Esophagus (tissue), 2 donors: ENCODE results near the gene AOC3. TPM values are rescaled to one million over a fixed set of nuclear protein-coding genes. Genes with fewer than 3 reads are reported as not detected.
A peak's percentile ranks its signal among the peaks of the same experiment; 100 is the strongest.

Source experiments
- H3K27ac ChIP-seq, 2 donors: one replicate each; pipeline ENCODE4 v1.5.1; 2013; ENCODE audit warnings: low read depth in 2 of 2, mild to moderate bottlenecking in 2 of 2, inconsistent platforms in 1 of 2, low read length in 1 of 2, moderate library complexity in 1 of 2
- H3K27me3 ChIP-seq, 2 donors: one replicate each; pipeline ENCODE4 v1.6.1; 2013; ENCODE audit warnings: low read length in 2 of 2, control low read depth in 1 of 2, mild to moderate bottlenecking in 1 of 2; ENCODE audit not compliant: insufficient read depth in 2 of 2, control insufficient read depth in 1 of 2
- H3K36me3 ChIP-seq, 2 donors: one replicate each; pipeline ENCODE4 v1.6.1; 2013; ENCODE audit warnings: low read length in 1 of 2; ENCODE audit not compliant: control insufficient read depth in 2 of 2, insufficient read depth in 2 of 2
- H3K4me1 ChIP-seq, 2 donors: one replicate each; pipeline ENCODE4 v1.6.1; 2013; ENCODE audit warnings: low read length in 1 of 2; ENCODE audit not compliant: control insufficient read depth in 2 of 2, insufficient read depth in 2 of 2
- H3K4me3 ChIP-seq, 2 donors: one replicate each; pipeline ENCODE4 v1.5.1; 2013; ENCODE audit warnings: low read length in 2 of 2, mild to moderate bottlenecking in 2 of 2, low read depth in 1 of 2, moderate library complexity in 1 of 2
- H3K9me3 ChIP-seq, 2 donors: one replicate each; pipeline ENCODE4 v1.6.1; 2013; ENCODE audit warnings: mild to moderate bottlenecking in 2 of 2, low read depth in 1 of 2, low read length in 1 of 2, moderate library complexity in 1 of 2; ENCODE audit not compliant: control insufficient read depth in 2 of 2, insufficient read depth in 1 of 2
- WGBS, 2 donors: extraction: QIAGEN DNeasy Blood & Tissue Kit; methylation state at CpG; one replicate each; pipeline ENCODE4 v1.1.7; 2013; 5-methylcytosine and 5-hydroxymethylcytosine counted together
- polyA plus RNA-seq, 2 donors: library from polyadenylated mRNA; stranded (reverse); fragments of 200-250 nt; gene quantifications; one replicate each; pipeline ENCODE4 v1.2.3, GENCODE V29; 2013
- donor health status: healthy with polysubstance abuse.
- donor health status: Bipolar disorder and iron deficiency.

Gene AOC3
- 10 to 100 TPM in 1 of 2 donors, 1 to 10 TPM in 1; 9.7 to 25.3 TPM for polyA plus RNA-seq

- H3K4me1 ChIP-seq: peaks cover 4 to 5% of the 10 kb centered on the region in 2 donors
- H3K27ac ChIP-seq: peak within 1 kb of the TSS; percentile 73 to 82
- H3K27me3 ChIP-seq: no peaks in the 10 kb centered on the region
- peak within 1 kb of the TSS; percentile 27 to 29 for H3K4me3 ChIP-seq
- WGBS, 2 donors: 41 to 43% methylated on average over 9 of the region's 9 CpGs
- no peaks in the 10 kb centered on the region for H3K36me3 ChIP-seq
- no peaks in the 10 kb centered on the region for H3K9me3 ChIP-seq
These were observed at the start of gene AOC3 for GRCh38 chr17:42850954-42851353. TSS of gene AOC3 (plus strand) at chr17:42851199. CDS start at chr17:42851344, 145 bp downstream.

GRCh38 chr17:42803074-42803883 lies 47.7 kb upstream of the AOC3 start:
- H3K4me3 ChIP-seq: no peak overlapping the region
- no peak overlapping the region for H3K27ac ChIP-seq
- H3K27me3 ChIP-seq: no peaks in the 10 kb centered on the region
- WGBS, 2 donors: 47 to 51% methylated on average over 2 of the region's 2 CpGs
- H3K9me3 ChIP-seq: no peaks in the 10 kb centered on the region
- H3K36me3 ChIP-seq: no peaks in the 10 kb centered on the region
- peaks cover 0 to 3% of the 10 kb centered on the region in 2 donors for H3K4me1 ChIP-seq

- Histone ChIP-seq H3K36me3 (no peaks in the 10 kb centered on the region), H3K4me1 (no peaks in the 10 kb centered on the region), H3K4me3 (no peak overlapping the region), H3K9me3 (no peaks in the 10 kb centered on the region), H3K27ac (no peak overlapping the region), H3K27me3 (no peaks in the 10 kb centered on the region)
- WGBS, 2 donors: 64 to 91% methylated on average over 1 of the region's 1 CpG
These were observed 46.1 kb upstream of the AOC3 start for GRCh38 chr17:42804918-42805367.

- no peaks in the 10 kb centered on the region for H3K4me1 ChIP-seq
- no peaks in the 10 kb centered on the region for H3K27me3 ChIP-seq
- no peak overlapping the region for H3K27ac ChIP-seq
- H3K4me3 ChIP-seq: no peak overlapping the region
- peaks cover 1 to 6% of the 10 kb centered on the region in 2 donors for H3K36me3 ChIP-seq
- WGBS, 2 donors: 77 to 95% methylated on average over 1 of the region's 1 CpG
- H3K9me3 ChIP-seq: no peaks in the 10 kb centered on the region
These were observed 44.8 kb upstream of the AOC3 start for GRCh38 chr17:42806249-42806648.

GRCh38 chr17:42809250-42809649 lies 41.7 kb upstream of the AOC3 start:
- WGBS, 2 donors: 25 to 31% methylated on average over 3 of the region's 3 CpGs
- H3K27ac ChIP-seq: no peak overlapping the region
- no peaks in the 10 kb centered on the region for H3K27me3 ChIP-seq
- no peaks in the 10 kb centered on the region for H3K4me1 ChIP-seq
- peaks cover 8 to 10% of the 10 kb centered on the region in 2 donors for H3K36me3 ChIP-seq
- H3K4me3 ChIP-seq: no peak overlapping the region
- H3K9me3 ChIP-seq: no peaks in the 10 kb centered on the region

- Histone ChIP-seq H3K4me1 (no peaks in the 10 kb centered on the region), H3K4me3 (no peak overlapping the region), H3K27me3 (no peaks in the 10 kb centered on the region), H3K27ac (peak overlapping the region in 1 of 2 donors; percentile 18), H3K36me3 (peaks cover 30 to 37% of the 10 kb centered on the region in 2 donors), H3K9me3 (no peaks in the 10 kb centered on the region)
- 69 to 75% methylated on average over 8 of the region's 8 CpGs for WGBS, 2 donors
These were observed 36.2 kb upstream of the AOC3 start for GRCh38 chr17:42814633-42815399.

GRCh38 chr17:42817866-42818265 lies 33.1 kb upstream of the AOC3 start:
- Histone ChIP-seq H3K27ac (no peak overlapping the region), H3K36me3 (peaks cover 25 to 29% of the 10 kb centered on the region in 2 donors), H3K27me3 (no peaks in the 10 kb centered on the region), H3K4me1 (no peaks in the 10 kb centered on the region), H3K9me3 (no peaks in the 10 kb centered on the region), H3K4me3 (no peak overlapping the region)
- 65 to 77% methylated on average over 1 of the region's 1 CpG for WGBS, 2 donors

- no peaks in the 10 kb centered on the region for H3K9me3 ChIP-seq
- no peak overlapping the region for H3K4me3 ChIP-seq
- no peak overlapping the region for H3K27ac ChIP-seq
- H3K36me3 ChIP-seq: peaks cover 25 to 29% of the 10 kb centered on the region in 2 donors
- no peaks in the 10 kb centered on the region for H3K4me1 ChIP-seq
- H3K27me3 ChIP-seq: no peaks in the 10 kb centered on the region
- WGBS, 2 donors: 87 to 89% methylated on average over 5 of the region's 5 CpGs
These were observed 32.6 kb upstream of the AOC3 start for GRCh38 chr17:42818379-42818778.

GRCh38 chr17:42819939-42820535 lies 31.0 kb upstream of the AOC3 start:
- H3K27ac ChIP-seq: no peak overlapping the region
- H3K36me3 ChIP-seq: peaks cover 20 to 22% of the 10 kb centered on the region in 2 donors
- no peaks in the 10 kb centered on the region for H3K4me1 ChIP-seq
- no peaks in the 10 kb centered on the region for H3K27me3 ChIP-seq
- H3K4me3 ChIP-seq: no peak overlapping the region
- WGBS, 2 donors: 29 to 35% methylated on average over 2 of the region's 2 CpGs
- H3K9me3 ChIP-seq: no peaks in the 10 kb centered on the region
